ENCODE results near the gene TRAPPC10.

The TRAPPC10 gene

DNA sequence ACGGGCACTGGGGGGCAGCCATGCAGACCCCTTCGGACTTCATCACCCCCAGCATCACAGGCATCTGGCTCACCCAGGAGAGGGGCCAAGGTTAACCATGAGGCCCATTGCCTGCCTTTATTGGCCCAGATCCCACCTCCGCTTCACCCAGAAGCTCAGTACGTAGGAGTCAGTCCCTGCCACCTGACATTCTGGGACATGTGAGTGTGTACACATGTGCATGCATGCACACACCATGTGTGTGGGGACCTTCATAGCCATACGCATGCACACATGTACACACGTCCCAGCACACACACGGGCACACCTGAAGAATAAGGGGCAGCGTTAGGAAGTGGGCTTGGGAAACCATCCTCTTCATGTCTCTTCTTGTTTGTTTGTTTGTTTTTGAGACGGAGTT, 24.1 kb upstream of the TRAPPC10 start:
- no peak for DNase-seq (ENCODE audit: low read depth, low spot score)
- Histone ChIP-seq H3K4me1 (ENCODE audit: insufficient read depth, insufficient read length) (peaks cover 10% of the 10 kb centered on the region), H3K36me3 (ENCODE audit: insufficient read depth, insufficient read length, low read length) (no peaks in the 10 kb centered on the region), H3K9ac (ENCODE audit: insufficient read length, low read depth) (no peak overlapping the region), H3K4me3 (ENCODE audit: insufficient read length, low read depth) (no peak overlapping the region), H3K27me3 (ENCODE audit: insufficient read depth, insufficient read length) (peaks cover 10% of the 10 kb centered on the region), H3K9me3 (ENCODE audit: insufficient read depth, low read length) (no peaks in the 10 kb centered on the region)
- TF ChIP-seq ZNF274 (IDR thresholded peaks at IDR 0.05; ENCODE audit: low read depth, low read length) (no peak), SUZ12 (IDR thresholded peaks at IDR 0.05; ENCODE audit: extremely low read depth, insufficient read depth, insufficient read length) (no peak), YY1 (IDR thresholded peaks at IDR 0.05; ENCODE audit: insufficient read depth, insufficient read length) (no peak)

- no peak for DNase-seq (ENCODE audit: low read depth, low spot score)
- H3K36me3 ChIP-seq (ENCODE audit: insufficient read depth, insufficient read length, low read length) = no peaks in the 10 kb centered on the region
- H3K4me3 ChIP-seq (ENCODE audit: insufficient read length, low read depth) = no peak overlapping the region
- TF ChIP-seq ZNF274 (IDR thresholded peaks at IDR 0.05; ENCODE audit: low read depth, low read length) (no peak), SUZ12 (IDR thresholded peaks at IDR 0.05; ENCODE audit: extremely low read depth, insufficient read depth, insufficient read length) (no peak), YY1 (IDR thresholded peaks at IDR 0.05; ENCODE audit: insufficient read depth, insufficient read length) (no peak)
- H3K9me3 ChIP-seq (ENCODE audit: insufficient read depth, low read length) = no peaks in the 10 kb centered on the region
- H3K9ac ChIP-seq (ENCODE audit: insufficient read length, low read depth) = no peak overlapping the region
- H3K27me3 ChIP-seq (ENCODE audit: insufficient read depth, insufficient read length) = peaks cover 10% of the 10 kb centered on the region
- peaks cover 12% of the 10 kb centered on the region for H3K4me1 ChIP-seq (ENCODE audit: insufficient read depth, insufficient read length)
These were observed 23.4 kb upstream of the TRAPPC10 start for GRCh38 chr21:43988506-43989230.

DNA sequence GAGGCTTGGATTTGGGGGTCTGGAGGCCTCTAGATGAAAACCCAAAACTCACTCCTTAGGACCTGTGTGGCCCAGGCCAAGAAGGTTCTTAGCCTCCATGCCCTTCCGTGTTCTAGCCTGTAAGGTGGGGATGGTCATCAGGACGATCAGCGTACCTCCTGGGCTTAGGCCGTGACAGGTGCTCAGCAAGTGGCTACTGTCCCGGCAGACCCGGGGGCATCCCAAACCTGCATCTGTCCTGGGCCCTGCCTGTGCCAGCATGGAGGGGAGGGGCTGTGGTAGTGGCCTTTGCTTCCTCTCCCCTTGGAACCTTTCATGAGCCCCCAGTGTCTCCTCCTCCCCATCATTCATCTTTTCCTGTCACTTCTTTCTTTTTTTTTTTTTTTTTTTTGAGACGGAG, 22.7 kb upstream of the TRAPPC10 start:
- no peak for TF ChIP-seq SUZ12 (IDR thresholded peaks at IDR 0.05; ENCODE audit: extremely low read depth, insufficient read depth, insufficient read length)

DNA sequence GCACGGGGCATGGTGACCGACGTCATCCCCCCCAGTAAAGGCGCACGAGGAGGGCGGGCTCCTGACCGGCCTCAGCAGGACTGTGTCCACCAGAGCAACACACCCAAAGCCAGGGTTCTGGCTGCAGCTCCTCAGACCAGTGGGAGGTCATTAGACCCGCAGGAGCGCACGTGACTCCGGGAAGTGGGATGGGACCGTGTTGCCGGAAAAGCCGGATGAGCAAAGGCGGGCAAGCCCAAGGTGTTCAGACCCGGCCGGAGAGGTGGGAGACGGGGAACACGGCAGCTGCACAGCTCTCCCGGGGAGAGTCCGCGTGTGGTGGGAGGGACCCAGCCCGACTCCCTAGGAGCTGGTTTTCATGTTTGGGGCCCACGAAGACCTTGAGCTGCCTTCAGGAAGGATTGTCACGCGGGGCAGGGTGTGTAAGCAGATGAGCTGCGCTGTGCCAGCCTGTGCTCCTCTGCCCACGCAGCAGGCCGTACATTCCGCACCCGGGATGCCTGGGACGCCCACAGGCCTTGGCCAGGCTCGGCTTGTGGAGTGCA, 20.6 kb upstream of the TRAPPC10 start:
- H3K27me3 ChIP-seq (ENCODE audit: insufficient read depth, insufficient read length) = peaks cover 6% of the 10 kb centered on the region
- no peak overlapping the region for H3K9ac ChIP-seq (ENCODE audit: insufficient read length, low read depth)
- peaks cover 7% of the 10 kb centered on the region; the same call in 1 of the 2 replicates for H3K9me3 ChIP-seq (ENCODE audit: insufficient read depth, low read length)
- peaks cover 5% of the 10 kb centered on the region for H3K4me1 ChIP-seq (ENCODE audit: insufficient read depth, insufficient read length)
- no peak for TF ChIP-seq ZNF274 (IDR thresholded peaks at IDR 0.05; ENCODE audit: low read depth, low read length)
- no peak for TF ChIP-seq YY1 (IDR thresholded peaks at IDR 0.05; ENCODE audit: insufficient read depth, insufficient read length)
- TF ChIP-seq SUZ12 (IDR thresholded peaks at IDR 0.05; ENCODE audit: extremely low read depth, insufficient read depth, insufficient read length) = no peak
- H3K4me3 ChIP-seq (ENCODE audit: insufficient read length, low read depth) = no peak overlapping the region
- no peaks in the 10 kb centered on the region for H3K36me3 ChIP-seq (ENCODE audit: insufficient read depth, insufficient read length, low read length)
- no peak for DNase-seq (ENCODE audit: low read depth, low spot score)

More for the DNA sequence above, 22.7 kb upstream of the TRAPPC10 start:
- Histone ChIP-seq H3K4me1 (ENCODE audit: insufficient read depth, insufficient read length) (peaks cover 12% of the 10 kb centered on the region), H3K27me3 (ENCODE audit: insufficient read depth, insufficient read length) (peaks cover 10% of the 10 kb centered on the region), H3K9ac (ENCODE audit: insufficient read length, low read depth) (no peak overlapping the region), H3K9me3 (ENCODE audit: insufficient read depth, low read length) (no peaks in the 10 kb centered on the region), H3K4me3 (ENCODE audit: insufficient read length, low read depth) (no peak overlapping the region), H3K36me3 (ENCODE audit: insufficient read depth, insufficient read length, low read length) (no peaks in the 10 kb centered on the region)
- no peak for DNase-seq (ENCODE audit: low read depth, low spot score)

- Histone ChIP-seq H3K4me1 (ENCODE audit: insufficient read depth, insufficient read length) (peaks cover 5% of the 10 kb centered on the region), H3K9me3 (ENCODE audit: insufficient read depth, low read length) (peaks cover 9% of the 10 kb centered on the region; the same call in 1 of the 2 replicates), H3K27me3 (ENCODE audit: insufficient read depth, insufficient read length) (peaks cover under 1% of the 10 kb centered on the region), H3K36me3 (ENCODE audit: insufficient read depth, insufficient read length, low read length) (no peaks in the 10 kb centered on the region), H3K9ac (ENCODE audit: insufficient read length, low read depth) (no peak overlapping the region), H3K4me3 (ENCODE audit: insufficient read length, low read depth) (no peak overlapping the region)
- TF ChIP-seq SUZ12 (IDR thresholded peaks at IDR 0.05; ENCODE audit: extremely low read depth, insufficient read depth, insufficient read length) = no peak
- TF ChIP-seq ZNF274 (IDR thresholded peaks at IDR 0.05; ENCODE audit: low read depth, low read length) = no peak
- DNase-seq (ENCODE audit: low read depth, low spot score) = no peak
These were observed 20.0 kb upstream of the TRAPPC10 start for GRCh38 chr21:43992121-43992520.

- no peaks in the 10 kb centered on the region for H3K36me3 ChIP-seq (ENCODE audit: insufficient read depth, insufficient read length, low read length)
- H3K9ac ChIP-seq (ENCODE audit: insufficient read length, low read depth) = peak overlapping the region; percentile 23
- TF ChIP-seq YY1 (IDR thresholded peaks at IDR 0.05; ENCODE audit: insufficient read depth, insufficient read length) (no peak), SUZ12 (IDR thresholded peaks at IDR 0.05; ENCODE audit: extremely low read depth, insufficient read depth, insufficient read length) (no peak), ZNF274 (IDR thresholded peaks at IDR 0.05; ENCODE audit: low read depth, low read length) (no peak)
- no peak for DNase-seq (ENCODE audit: low read depth, low spot score)
- peaks cover 9% of the 10 kb centered on the region; the same call in 1 of the 2 replicates for H3K9me3 ChIP-seq (ENCODE audit: insufficient read depth, low read length)
- no peak overlapping the region for H3K4me3 ChIP-seq (ENCODE audit: insufficient read length, low read depth)
- H3K4me1 ChIP-seq (ENCODE audit: insufficient read depth, insufficient read length) = peaks cover 5% of the 10 kb centered on the region
- no peaks in the 10 kb centered on the region for H3K27me3 ChIP-seq (ENCODE audit: insufficient read depth, insufficient read length)
These were observed 18.6 kb upstream of the TRAPPC10 start for GRCh38 chr21:43993420-43993934.

GRCh38 chr21:43994085-43994484, 18.0 kb upstream of the TRAPPC10 start:
- Histone ChIP-seq H3K4me3 (ENCODE audit: insufficient read length, low read depth) (no peak overlapping the region), H3K9ac (ENCODE audit: insufficient read length, low read depth) (no peak overlapping the region), H3K27me3 (ENCODE audit: insufficient read depth, insufficient read length) (no peaks in the 10 kb centered on the region), H3K9me3 (ENCODE audit: insufficient read depth, low read length) (peaks cover 9% of the 10 kb centered on the region; the same call in 1 of the 2 replicates), H3K36me3 (ENCODE audit: insufficient read depth, insufficient read length, low read length) (no peaks in the 10 kb centered on the region), H3K4me1 (ENCODE audit: insufficient read depth, insufficient read length) (peaks cover 5% of the 10 kb centered on the region)
- TF ChIP-seq YY1 (IDR thresholded peaks at IDR 0.05; ENCODE audit: insufficient read depth, insufficient read length) = no peak
- no peak for TF ChIP-seq ZNF274 (IDR thresholded peaks at IDR 0.05; ENCODE audit: low read depth, low read length)
- no peak for TF ChIP-seq SUZ12 (IDR thresholded peaks at IDR 0.05; ENCODE audit: extremely low read depth, insufficient read depth, insufficient read length)
- DNase-seq (ENCODE audit: low read depth, low spot score) = no peak

All from NT2/D1 (cell line).